ENCODE results near the gene FBXO2.
"Not testable (repeated sequence)": the region's sequence is repeated elsewhere in the genome, so short reads cannot be mapped to it uniquely, and the experiment has no call there.

FBXO2 gene

GRCh38 chr1:11646317-11646716 is 7.9 kb downstream of the FBXO2 start:
- H3K27me3 Mint-ChIP-seq (ENCODE audit: low read depth, poor library complexity): peaks cover 62% of the 10 kb centered on the region
- H3K4me1 Mint-ChIP-seq: peaks cover 13% of the 10 kb centered on the region
- no peak for DNase-seq
- no peaks in the 10 kb centered on the region for H3K9me3 Mint-ChIP-seq
- no peak overlapping the region for H3K27ac Mint-ChIP-seq
- no peak overlapping the region for H3K4me3 Mint-ChIP-seq
- no peaks in the 10 kb centered on the region for H3K36me3 Mint-ChIP-seq (ENCODE audit: low read depth)
- no peak for TF ChIP-seq CTCF (IDR thresholded peaks at IDR 0.05)

GRCh38 chr1:11645670-11646265 is 8.5 kb downstream of the FBXO2 start:
- no peak overlapping the region for H3K27ac Mint-ChIP-seq

GRCh38 chr1:11645270-11645669 is 9.0 kb downstream of the FBXO2 start:
- TF ChIP-seq CTCF (IDR thresholded peaks at IDR 0.05): no peak
- DNase-seq: no peak
- H3K27ac Mint-ChIP-seq: no peak overlapping the region
- no peaks in the 10 kb centered on the region for H3K9me3 Mint-ChIP-seq
- H3K36me3 Mint-ChIP-seq (ENCODE audit: low read depth): no peaks in the 10 kb centered on the region
- H3K4me1 Mint-ChIP-seq: peaks cover 5% of the 10 kb centered on the region
- peaks cover 52% of the 10 kb centered on the region for H3K27me3 Mint-ChIP-seq (ENCODE audit: low read depth, poor library complexity)
- H3K4me3 Mint-ChIP-seq: no peak overlapping the region

More at GRCh38 chr1:11645670-11646265, 8.5 kb downstream of the FBXO2 start:
- Mint-ChIP-seq H3K27me3 (ENCODE audit: low read depth, poor library complexity) (peaks cover 57% of the 10 kb centered on the region), H3K36me3 (ENCODE audit: low read depth) (no peaks in the 10 kb centered on the region), H3K4me1 (peaks cover 8% of the 10 kb centered on the region), H3K9me3 (no peaks in the 10 kb centered on the region), H3K4me3 (no peak overlapping the region)
- peak; percentile 84 for TF ChIP-seq CTCF (IDR thresholded peaks at IDR 0.05)
- peak; percentile 92 for DNase-seq

- no peak for DNase-seq
- H3K9me3 Mint-ChIP-seq: no peaks in the 10 kb centered on the region
- no peak overlapping the region for H3K4me3 Mint-ChIP-seq
- H3K36me3 Mint-ChIP-seq (ENCODE audit: low read depth): no peaks in the 10 kb centered on the region
- no peaks in the 10 kb centered on the region for H3K4me1 Mint-ChIP-seq
- TF ChIP-seq CTCF (IDR thresholded peaks at IDR 0.05): no peak
- H3K27me3 Mint-ChIP-seq (ENCODE audit: low read depth, poor library complexity): peaks cover 50% of the 10 kb centered on the region
- no peak overlapping the region for H3K27ac Mint-ChIP-seq
Measured at GRCh38 chr1:11643782-11644181, 10.4 kb downstream of the FBXO2 start.

- H3K4me1 Mint-ChIP-seq; H3K9me3 Mint-ChIP-seq; H3K36me3 Mint-ChIP-seq (ENCODE audit: low read depth); H3K27ac Mint-ChIP-seq; H3K4me3 Mint-ChIP-seq: not testable (repeated sequence)
- TF ChIP-seq CTCF (IDR thresholded peaks at IDR 0.05): peak; percentile 94
- peaks cover 49% of the 10 kb centered on the region for H3K27me3 Mint-ChIP-seq (ENCODE audit: low read depth, poor library complexity)
- peak; percentile 79 for DNase-seq
Measured at GRCh38 chr1:11642418-11643017, 11.7 kb downstream of the FBXO2 start.

- no peak for DNase-seq
- Mint-ChIP-seq H3K36me3 (ENCODE audit: low read depth) (no peaks in the 10 kb centered on the region), H3K27me3 (ENCODE audit: low read depth, poor library complexity) (peaks cover 49% of the 10 kb centered on the region), H3K27ac (no peak overlapping the region), H3K4me3 (no peak overlapping the region), H3K4me1 (no peaks in the 10 kb centered on the region), H3K9me3 (no peaks in the 10 kb centered on the region)
- TF ChIP-seq CTCF (IDR thresholded peaks at IDR 0.05): no peak
Measured at GRCh38 chr1:11641776-11642305, 12.4 kb downstream of the FBXO2 start.

Measured in nephron progenitor cell (in vitro differentiated cells).